Lung (tissue), 12 donors: ENCODE measurements around the gene CACNA1I. TPM values are rescaled to one million over a fixed set of nuclear protein-coding genes. Genes with fewer than 3 reads are reported as not detected.

Experiments
- ATAC-seq: fragments of 200-7000 bp; cut with Tn5 transposase; one replicate; pipeline ENCODE4 v1.9.1; 2020; ENCODE audit warnings: moderate number of reproducible peaks; ENCODE audit not compliant: insufficient read depth, low FRiP score
- DNase-seq, 3 donors: peaks; one replicate each; pipeline ENCODE4 v3.0.0-alpha.2; 2013 to 2017
- H3K27ac ChIP-seq, 2 donors: one replicate each; pipeline ENCODE4 v1.5.1; 2013; ENCODE audit warnings: mild to moderate bottlenecking in 2 of 2, moderate library complexity in 2 of 2, control low read depth in 1 of 2, inconsistent platforms in 1 of 2, low read depth in 1 of 2, low read length in 1 of 2
- H3K27me3 ChIP-seq, 3 donors: one replicate each; pipeline ENCODE4 v1.5.1; 2013; ENCODE audit warnings: low read length in 2 of 3; ENCODE audit not compliant: control insufficient read depth in 3 of 3, insufficient read depth in 3 of 3
- H3K36me3 ChIP-seq, 4 donors: one replicate each; pipeline ENCODE4 v1.5.1; 2013; ENCODE audit warnings: low read length in 4 of 4, mild to moderate bottlenecking in 1 of 4, moderate library complexity in 1 of 4; ENCODE audit not compliant: control insufficient read depth in 4 of 4, insufficient read depth in 4 of 4
- H3K4me1 ChIP-seq, 5 donors: one replicate each; pipeline ENCODE4 v1.5.1; 2013; ENCODE audit warnings: low read length in 5 of 5, mild to moderate bottlenecking in 2 of 5, moderate library complexity in 1 of 5; ENCODE audit not compliant: control insufficient read depth in 5 of 5, insufficient read depth in 5 of 5
- H3K4me3 ChIP-seq: one replicate; pipeline ENCODE4 v1.5.1; 2013; ENCODE audit warnings: mild to moderate bottlenecking, control low read depth, moderate library complexity
- H3K9ac ChIP-seq, 2 donors: one replicate each; pipeline ENCODE4 v1.5.1; 2013; ENCODE audit warnings: low read length in 2 of 2, control low read depth in 1 of 2; ENCODE audit not compliant: insufficient read depth in 1 of 2
- H3K9me3 ChIP-seq, 4 donors: one replicate each; pipeline ENCODE4 v1.5.1; 2013; ENCODE audit warnings: low read length in 3 of 4, mild to moderate bottlenecking in 1 of 4, moderate library complexity in 1 of 4; ENCODE audit not compliant: control insufficient read depth in 4 of 4, insufficient read depth in 3 of 4
- CTCF ChIP-seq: IDR thresholded peaks from 2 replicates; pipeline ENCODE4 v1.5.1; 2012; ENCODE audit warnings: mild to moderate bottlenecking; ENCODE audit errors: control extremely low read depth, extremely low read depth
- WGBS, 2 donors: extraction: QIAGEN DNeasy Blood & Tissue Kit; methylation state at CpG; one replicate each; pipeline ENCODE4 v1.1.7; 2013; 5-methylcytosine and 5-hydroxymethylcytosine counted together
- polyA plus RNA-seq, 2 donors: library from polyadenylated mRNA; stranded (reverse); fragments of 200-250 nt; gene quantifications; one replicate each; pipeline ENCODE4 v1.2.1, GENCODE V29; 2013
- total RNA-seq, 2 donors: library from RNA; depleted of rRNA in 1 of 2; stranded (reverse); fragments of >200 nt in 1 of 2; gene quantifications; one replicate each; pipeline ENCODE4 v1.2.1, GENCODE V29; 2014 to 2021
- donor health status: control.
- donor health status: control.
- donor health status: Bipolar disorder and iron deficiency.
- donor health status: healthy.
- donor health status: DM: yes; HTN: yes; CAD: no.

The CACNA1I gene
- total and polyA plus RNA-seq, 4 donors, result 0.07 to 0.22 (median 0.16) TPM

GRCh38 chr22:39597236-39597869 is 26.8 kb downstream of the CACNA1I start:
- DNase-seq (no peak), ATAC-seq (no peak)
- Histone ChIP-seq H3K9ac (no peak overlapping the region), H3K4me3 (no peak overlapping the region), H3K27me3 (peaks cover 3 to 23% (median 7%) of the 10 kb centered on the region in 3 donors), H3K36me3 (no peaks in the 10 kb centered on the region), H3K27ac (no peak overlapping the region), H3K4me1 (peaks cover 0 to under 1% (median 0%) of the 10 kb centered on the region in 5 donors), H3K9me3 (no peaks in the 10 kb centered on the region)
- WGBS, 2 donors, result 62 to 77% methylated on average over 7 to 8 of the region's 8 CpGs
- no peak for TF ChIP-seq CTCF

- peak in 2 of 3 donors; percentile 22 to 61 for DNase-seq
- Histone ChIP-seq H3K4me1 (no peaks in the 10 kb centered on the region), H3K9me3 (no peaks in the 10 kb centered on the region), H3K36me3 (no peaks in the 10 kb centered on the region), H3K27ac (no peak overlapping the region), H3K9ac (no peak overlapping the region), H3K27me3 (peaks cover 3 to 23% (median 7%) of the 10 kb centered on the region in 3 donors), H3K4me3 (no peak overlapping the region)
- no peak for ATAC-seq
- no peak for TF ChIP-seq CTCF
- WGBS, 2 donors, result 20 to 26% methylated on average over 30 to 36 of the region's 36 CpGs
Measured at GRCh38 chr22:39598017-39598965, 27.7 kb downstream of the CACNA1I start.

- ATAC-seq (no peak), DNase-seq (no peak)
- Histone ChIP-seq H3K9ac (no peak overlapping the region), H3K27ac (no peak overlapping the region), H3K4me1 (no peaks in the 10 kb centered on the region), H3K9me3 (no peaks in the 10 kb centered on the region), H3K4me3 (no peak overlapping the region), H3K36me3 (no peaks in the 10 kb centered on the region), H3K27me3 (peaks cover 3 to 26% (median 7%) of the 10 kb centered on the region in 3 donors)
- TF ChIP-seq CTCF, result no peak
- 80 to 82% methylated on average over 18 of the region's 18 CpGs for WGBS, 2 donors
Measured at GRCh38 chr22:39600491-39601179, 30.1 kb downstream of the CACNA1I start.
